ENCODE results near the gene CPNE7. TPM values are rescaled to one million over a fixed set of nuclear protein-coding genes. Genes with fewer than 3 reads are reported as not detected.

The CPNE7 gene
- total and polyA plus RNA-seq, 9 of the 15 experiments (the other 6 are each of a cell fraction or from before 2014, with no cell fraction given), result 0.30 to 73.4 (median 32.7) TPM

DNA sequence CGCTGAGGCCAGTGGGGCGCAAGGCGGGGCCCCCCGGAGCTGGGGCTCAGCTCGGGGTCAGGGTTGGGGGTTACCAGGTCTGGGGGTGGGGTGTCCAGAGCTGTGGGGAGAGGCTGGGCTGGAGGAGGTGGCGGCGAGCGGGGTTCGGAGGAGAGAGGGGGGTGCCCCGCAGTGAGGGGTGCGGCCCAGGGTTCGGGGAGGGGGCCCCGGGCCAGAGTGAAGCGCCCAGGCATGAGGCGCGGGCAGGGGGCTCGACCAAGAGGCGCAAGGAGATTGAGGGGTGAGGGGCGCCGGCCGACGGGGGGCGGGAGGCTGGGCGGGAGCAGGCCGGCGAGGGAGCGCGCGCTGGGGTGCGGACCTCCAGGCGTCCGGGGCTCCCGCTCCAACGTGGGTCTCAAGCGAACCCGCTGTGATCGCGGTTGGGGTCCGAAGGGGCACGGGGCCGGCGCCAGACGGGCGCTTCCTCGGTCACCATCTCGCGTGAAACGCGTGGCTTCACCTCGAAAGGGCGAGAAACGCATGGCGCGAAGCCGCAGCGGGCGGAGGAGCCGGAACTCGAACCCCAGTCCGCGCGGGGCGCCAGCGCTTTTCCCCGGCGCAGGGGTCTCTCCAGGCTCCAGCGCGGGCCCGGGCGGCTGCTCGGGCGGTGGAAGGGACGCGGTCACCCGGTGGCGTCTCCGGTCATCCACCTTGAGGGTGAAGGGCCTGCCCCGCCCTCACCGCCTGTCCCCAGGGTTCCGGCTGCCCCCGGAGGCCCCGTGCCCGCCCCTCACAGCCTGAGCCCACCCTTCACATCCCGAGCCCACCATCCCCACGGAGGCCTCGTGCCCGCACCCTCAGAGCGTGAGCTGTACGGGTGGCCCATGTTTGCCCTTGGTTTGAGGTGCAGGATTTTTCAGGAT is 846 bp downstream of the CPNE7 start:
- Histone ChIP-seq H3K79me2 (ENCODE audit: control insufficient read depth, insufficient read depth, low read length) (peaks cover 29% of the 10 kb centered on the region), H3K36me3 (ENCODE audit: control insufficient read depth, insufficient read depth, low read length) (peaks cover 41% of the 10 kb centered on the region), H3K27me3 (ENCODE audit: control insufficient read depth in 2 of 2, insufficient read depth in 2 of 2, low read length in 2 of 2) (no peaks in the 10 kb centered on the region), H2AFZ (ENCODE audit: low read depth, low read length) (peak overlapping the region; percentile 76; the same call in 1 of the 2 replicates), H4K20me1 (replicated peaks; ENCODE audit: control insufficient read depth, insufficient read depth, low read length) (no peaks in the 10 kb centered on the region), H3K27ac (ENCODE audit: extremely low read depth, low read depth, low read length) (peak overlapping the region; percentile 78), H3K9ac (ENCODE audit: insufficient read depth in 1 of 2, low read depth in 2 of 2, low read length in 2 of 2) (peak overlapping the region; percentile 71 to 98), H3K4me2 (ENCODE audit: insufficient read depth, low read length) (peak overlapping the region; percentile 78), H3K4me1 (replicated peaks in 1 of 2; ENCODE audit: control insufficient read depth in 2 of 2, insufficient read depth in 2 of 2, low read length in 2 of 2) (peaks cover 5 to 52% of the 10 kb centered on the region in 2 experiments), H3K4me3 (peak overlapping the region; percentile 57), H3K9me3 (replicated peaks; ENCODE audit: control insufficient read depth, insufficient read depth, low read depth, low read length) (peaks cover 7% of the 10 kb centered on the region), H3K9me1 (ENCODE audit: control insufficient read depth, insufficient read depth, low read length) (peaks cover 4% of the 10 kb centered on the region)
- DNase-seq (ENCODE audit: extremely low read depth in 1 of 4, low spot score in 3 of 4), result peak in 2 of 4 experiments; percentile 42 to 43
- BruUV-seq (replicated peaks), result no TSS peak
- in situ Hi-C loops (cut with MboI) (no loop called here), intact Hi-C loops (cut with micrococcal nuclease) (loop anchor here (10.0 kb wide), 1 partner anchor 68 kb away; no protein-coding TSS in a partner anchor)
- POLR2A ChIA-PET, result interaction anchor here (0.6 to 1.7 kb wide), 4 partner anchors 12 to 766 kb away, joined by 3 to 15 read pairs (median 3); no protein-coding TSS in a partner anchor
- ATAC-seq, result no peak
- no peak for FAIRE-seq
- CTCF ChIA-PET (ENCODE audit: low intra/inter-chr PET ratio), result no interaction called here
- WGBS (ENCODE audit: insufficient coverage, low coverage, missing lambda C conversion rate), result 24% methylated on average over 42 of the region's 89 CpGs
- TF ChIP-seq KLF10 (CRISPR knock-in tag; IDR thresholded peaks at IDR 0.05) (no peak), RBFOX2 (IDR thresholded peaks at IDR 0.05; ENCODE audit: low read depth, low read length) (peak; percentile 45), NELFE (IDR thresholded peaks at IDR 0.05; ENCODE audit: insufficient read depth, insufficient read length) (no peak), ARID1B (IDR thresholded peaks at IDR 0.05) (no peak), KHSRP (IDR thresholded peaks at IDR 0.05) (no peak), RFX5 (IDR thresholded peaks at IDR 0.05; ENCODE audit: low read depth, low read length) (no peak), ZNF143 (CRISPR knock-in tag; IDR thresholded peaks at IDR 0.05) (no peak)
- TF ChIP-seq, protein P1, sequence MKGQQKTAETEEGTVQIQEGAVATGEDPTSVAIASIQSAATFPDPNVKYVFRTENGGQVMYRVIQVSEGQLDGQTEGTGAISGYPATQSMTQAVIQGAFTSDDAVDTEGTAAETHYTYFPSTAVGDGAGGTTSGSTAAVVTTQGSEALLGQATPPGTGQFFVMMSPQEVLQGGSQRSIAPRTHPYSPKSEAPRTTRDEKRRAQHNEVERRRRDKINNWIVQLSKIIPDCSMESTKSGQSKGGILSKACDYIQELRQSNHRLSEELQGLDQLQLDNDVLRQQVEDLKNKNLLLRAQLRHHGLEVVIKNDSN (CRISPR knock-in tag; IDR thresholded peaks at IDR 0.05), result no peak
- TF ChIP-seq, protein P2, sequence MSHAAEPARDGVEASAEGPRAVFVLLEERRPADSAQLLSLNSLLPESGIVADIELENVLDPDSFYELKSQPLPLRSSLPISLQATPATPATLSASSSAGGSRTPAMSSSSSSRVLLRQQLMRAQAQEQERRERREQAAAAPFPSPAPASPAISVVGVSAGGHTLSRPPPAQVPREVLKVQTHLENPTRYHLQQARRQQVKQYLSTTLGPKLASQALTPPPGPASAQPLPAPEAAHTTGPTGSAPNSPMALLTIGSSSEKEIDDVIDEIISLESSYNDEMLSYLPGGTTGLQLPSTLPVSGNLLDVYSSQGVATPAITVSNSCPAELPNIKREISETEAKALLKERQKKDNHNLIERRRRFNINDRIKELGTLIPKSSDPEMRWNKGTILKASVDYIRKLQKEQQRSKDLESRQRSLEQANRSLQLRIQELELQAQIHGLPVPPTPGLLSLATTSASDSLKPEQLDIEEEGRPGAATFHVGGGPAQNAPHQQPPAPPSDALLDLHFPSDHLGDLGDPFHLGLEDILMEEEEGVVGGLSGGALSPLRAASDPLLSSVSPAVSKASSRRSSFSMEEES (CRISPR knock-in tag; IDR thresholded peaks at IDR 0.05), result no peak
- TF ChIP-seq, protein P3, sequence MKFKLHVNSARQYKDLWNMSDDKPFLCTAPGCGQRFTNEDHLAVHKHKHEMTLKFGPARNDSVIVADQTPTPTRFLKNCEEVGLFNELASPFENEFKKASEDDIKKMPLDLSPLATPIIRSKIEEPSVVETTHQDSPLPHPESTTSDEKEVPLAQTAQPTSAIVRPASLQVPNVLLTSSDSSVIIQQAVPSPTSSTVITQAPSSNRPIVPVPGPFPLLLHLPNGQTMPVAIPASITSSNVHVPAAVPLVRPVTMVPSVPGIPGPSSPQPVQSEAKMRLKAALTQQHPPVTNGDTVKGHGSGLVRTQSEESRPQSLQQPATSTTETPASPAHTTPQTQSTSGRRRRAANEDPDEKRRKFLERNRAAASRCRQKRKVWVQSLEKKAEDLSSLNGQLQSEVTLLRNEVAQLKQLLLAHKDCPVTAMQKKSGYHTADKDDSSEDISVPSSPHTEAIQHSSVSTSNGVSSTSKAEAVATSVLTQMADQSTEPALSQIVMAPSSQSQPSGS (CRISPR knock-in tag; IDR thresholded peaks at IDR 0.05), result no peak

Data from K562 (cell line).